Activated naive CD8-positive, alpha-beta T cell treated with anti-CD3 and anti-CD28 coated beads, Interleukin-2, amount 50 U/mL, for 24 hours (primary cell): ENCODE measurements around the gene LARP4.
"Not testable (repeated sequence)": the region's sequence is repeated elsewhere in the genome, so short reads cannot be mapped to it uniquely, and the experiment has no call there.

Experiments
- ATAC-seq: fragments of 150-1000 bp; cut with Tn5 transposase; one replicate; pipeline ENCODE4 v1.10.0; 2021
- DNase-seq: peaks from one replicate; pipeline ENCODE4 v3.0.0; 2021
- H3K27ac Mint-ChIP-seq: one replicate; pipeline ENCODE4 v1.8.0; 2021; ENCODE audit warnings: mild to moderate bottlenecking, mixed read lengths
- H3K27me3 Mint-ChIP-seq: one replicate; pipeline ENCODE4 v1.8.0; 2021; ENCODE audit warnings: mixed read lengths
- H3K36me3 Mint-ChIP-seq: one replicate; pipeline ENCODE4 v1.8.0; 2021; ENCODE audit warnings: low read depth, mixed read lengths
- H3K4me1 Mint-ChIP-seq: one replicate; pipeline ENCODE4 v1.8.0; 2021; ENCODE audit warnings: mixed read lengths
- H3K4me3 Mint-ChIP-seq: one replicate; pipeline ENCODE4 v1.8.0; 2021; ENCODE audit warnings: mild to moderate bottlenecking, moderate library complexity, mixed read lengths
- H3K9me3 Mint-ChIP-seq: one replicate; pipeline ENCODE4 v1.8.0; 2021; ENCODE audit warnings: mixed read lengths

LARP4 gene

GRCh38 chr12:50419112-50419909, 18.6 kb downstream of the LARP4 start:
- no peaks in the 10 kb centered on the region for H3K9me3 Mint-ChIP-seq
- peaks cover 33% of the 10 kb centered on the region for H3K36me3 Mint-ChIP-seq
- peaks cover 34% of the 10 kb centered on the region for H3K4me1 Mint-ChIP-seq
- no peak for DNase-seq
- no peak overlapping the region for H3K27ac Mint-ChIP-seq
- no peak overlapping the region for H3K4me3 Mint-ChIP-seq
- H3K27me3 Mint-ChIP-seq, result no peaks in the 10 kb centered on the region
- ATAC-seq, result no peak

GRCh38 chr12:50422855-50423254, 22.2 kb downstream of the LARP4 start:
- H3K36me3 Mint-ChIP-seq, result peaks cover 21% of the 10 kb centered on the region
- H3K4me1 Mint-ChIP-seq, result peaks cover 28% of the 10 kb centered on the region

GRCh38 chr12:50423342-50423741, 22.7 kb downstream of the LARP4 start:
- H3K9me3 Mint-ChIP-seq, ATAC-seq: not testable (repeated sequence)

More at GRCh38 chr12:50422855-50423254, 22.2 kb downstream of the LARP4 start:
- H3K27ac Mint-ChIP-seq, H3K27me3 Mint-ChIP-seq, DNase-seq, ATAC-seq, H3K4me3 Mint-ChIP-seq, H3K9me3 Mint-ChIP-seq: not testable (repeated sequence)

DNA sequence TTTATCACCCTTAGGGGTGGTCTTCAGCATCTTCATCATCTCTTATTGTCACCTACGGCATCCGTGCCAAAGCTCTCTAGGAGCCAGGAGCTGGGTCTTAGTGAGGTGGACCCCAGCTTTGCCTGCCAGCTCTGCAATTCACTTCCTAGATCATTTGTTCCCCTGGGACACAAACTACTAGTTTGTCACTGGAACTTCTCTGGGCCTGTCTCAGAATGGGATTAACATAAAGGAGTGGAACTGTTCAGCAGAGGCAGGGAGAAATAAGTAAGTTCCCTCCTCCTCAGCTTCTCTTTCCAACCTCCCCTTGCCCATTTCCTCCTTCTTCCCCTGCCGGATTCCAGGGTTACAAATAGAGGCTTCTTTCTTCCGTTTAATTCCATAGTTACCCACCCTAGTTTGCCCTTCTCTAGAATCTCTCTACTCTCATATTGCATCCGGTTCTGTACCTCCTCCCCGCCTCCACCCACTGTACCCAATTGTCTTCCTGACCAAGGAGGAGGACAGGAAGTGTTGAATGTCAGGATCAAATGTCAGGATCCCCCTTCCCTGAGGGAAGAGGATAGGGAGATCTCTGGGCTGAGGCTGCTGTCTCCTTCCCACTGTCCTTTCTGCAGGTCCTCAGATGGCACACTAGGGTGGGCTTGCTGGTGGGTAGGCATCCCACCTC, 25.0 kb downstream of the LARP4 start:
- ATAC-seq (no peak), DNase-seq (no peak)
- H3K27ac Mint-ChIP-seq, result no peak overlapping the region
- H3K27me3 Mint-ChIP-seq, result no peaks in the 10 kb centered on the region
- H3K36me3 Mint-ChIP-seq, result peaks cover 15% of the 10 kb centered on the region
- H3K4me3 Mint-ChIP-seq, result no peak overlapping the region
- H3K4me1 Mint-ChIP-seq, result peaks cover 3% of the 10 kb centered on the region
- H3K9me3 Mint-ChIP-seq, result no peaks in the 10 kb centered on the region

More at GRCh38 chr12:50423342-50423741, 22.7 kb downstream of the LARP4 start:
- H3K27ac Mint-ChIP-seq, H3K4me3 Mint-ChIP-seq, DNase-seq, H3K27me3 Mint-ChIP-seq: not testable (repeated sequence)
- peaks cover 25% of the 10 kb centered on the region for H3K4me1 Mint-ChIP-seq
- H3K36me3 Mint-ChIP-seq, result peaks cover 18% of the 10 kb centered on the region

- not testable (repeated sequence) for DNase-seq, H3K9me3 Mint-ChIP-seq, ATAC-seq, H3K4me1 Mint-ChIP-seq, H3K27ac Mint-ChIP-seq, H3K4me3 Mint-ChIP-seq, H3K27me3 Mint-ChIP-seq
- peaks cover 46% of the 10 kb centered on the region for H3K36me3 Mint-ChIP-seq
Measured at GRCh38 chr12:50431656-50432055, 31.0 kb downstream of the LARP4 start.

DNA sequence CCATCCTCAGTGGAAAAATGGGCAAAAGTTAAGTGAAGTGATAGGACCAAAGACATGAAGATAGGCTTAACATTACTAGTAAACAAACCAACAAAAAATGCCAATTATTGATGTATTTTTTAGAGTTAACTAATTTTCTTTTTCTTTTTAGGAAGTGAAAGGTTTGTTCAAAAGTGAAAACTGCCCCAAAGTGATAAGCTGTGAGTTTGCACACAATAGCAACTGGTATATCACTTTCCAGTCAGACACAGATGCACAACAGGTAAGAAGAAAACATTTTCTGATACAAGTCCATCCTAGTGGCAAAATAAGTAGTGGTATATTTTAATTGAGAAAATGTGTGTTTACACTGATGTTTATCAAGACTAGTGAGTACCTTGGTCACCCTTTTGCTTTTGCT, 39.6 kb downstream of the LARP4 start:
- ATAC-seq (no peak), DNase-seq (no peak)
- no peaks in the 10 kb centered on the region for H3K9me3 Mint-ChIP-seq
- peaks cover 70% of the 10 kb centered on the region for H3K36me3 Mint-ChIP-seq
- H3K4me3 Mint-ChIP-seq, result no peak overlapping the region
- H3K4me1 Mint-ChIP-seq, result peaks cover 9% of the 10 kb centered on the region
- H3K27ac Mint-ChIP-seq, result peak overlapping the region; percentile 46
- no peaks in the 10 kb centered on the region for H3K27me3 Mint-ChIP-seq

- H3K27ac Mint-ChIP-seq, result no peak overlapping the region
- ATAC-seq, result no peak
- DNase-seq, result no peak
- peaks cover 9% of the 10 kb centered on the region for H3K4me1 Mint-ChIP-seq
- H3K27me3 Mint-ChIP-seq, result no peaks in the 10 kb centered on the region
- H3K4me3 Mint-ChIP-seq, result no peak overlapping the region
- H3K9me3 Mint-ChIP-seq, result no peaks in the 10 kb centered on the region
- peaks cover 66% of the 10 kb centered on the region for H3K36me3 Mint-ChIP-seq
Measured at GRCh38 chr12:50441763-50442162, 41.1 kb downstream of the LARP4 start.

- Mint-ChIP-seq H3K36me3 (peaks cover 66% of the 10 kb centered on the region), H3K27ac (peak overlapping the region; percentile 58), H3K4me1 (peaks cover 9% of the 10 kb centered on the region), H3K27me3 (no peaks in the 10 kb centered on the region), H3K4me3 (no peak overlapping the region), H3K9me3 (no peaks in the 10 kb centered on the region)
- ATAC-seq (peak; percentile 68), DNase-seq (no peak)
Measured at GRCh38 chr12:50442178-50442908, 41.7 kb downstream of the LARP4 start.

- not testable (repeated sequence) for H3K27me3 Mint-ChIP-seq, H3K4me1 Mint-ChIP-seq, DNase-seq, H3K4me3 Mint-ChIP-seq, H3K27ac Mint-ChIP-seq, H3K9me3 Mint-ChIP-seq, ATAC-seq
- peaks cover 57% of the 10 kb centered on the region for H3K36me3 Mint-ChIP-seq
Measured at GRCh38 chr12:50449671-50450070, 49.0 kb downstream of the LARP4 start.

DNA sequence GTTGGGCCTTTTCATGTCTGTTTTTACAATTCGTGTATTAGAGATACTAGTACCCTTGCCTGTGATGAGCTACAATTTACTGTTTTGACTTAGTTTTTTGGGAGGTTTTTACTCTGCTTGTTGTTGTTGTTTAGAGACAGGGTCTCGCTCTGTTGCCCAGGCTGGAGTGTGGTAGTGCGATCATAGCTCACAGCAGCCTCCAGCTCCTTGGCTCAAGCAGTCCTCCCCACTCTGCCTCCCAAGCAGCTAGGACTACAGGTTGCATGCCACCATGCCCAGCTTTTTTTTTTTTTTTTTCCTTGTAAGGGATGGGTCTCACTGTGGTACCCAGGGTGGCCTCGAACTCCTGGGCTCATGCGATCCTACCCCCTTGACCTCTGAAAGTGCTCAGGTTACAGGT, 52.1 kb downstream of the LARP4 start:
- DNase-seq (no peak), ATAC-seq (no peak)
- no peak overlapping the region for H3K27ac Mint-ChIP-seq
- no peaks in the 10 kb centered on the region for H3K9me3 Mint-ChIP-seq
- peaks cover 56% of the 10 kb centered on the region for H3K36me3 Mint-ChIP-seq
- H3K4me1 Mint-ChIP-seq, result no peaks in the 10 kb centered on the region
- no peaks in the 10 kb centered on the region for H3K27me3 Mint-ChIP-seq
- H3K4me3 Mint-ChIP-seq, result no peak overlapping the region

- no peak overlapping the region for H3K4me3 Mint-ChIP-seq
- DNase-seq, result no peak
- H3K27ac Mint-ChIP-seq, result no peak overlapping the region
- H3K36me3 Mint-ChIP-seq, result peaks cover 52% of the 10 kb centered on the region
- H3K4me1 Mint-ChIP-seq, result no peaks in the 10 kb centered on the region
- H3K9me3 Mint-ChIP-seq, result no peaks in the 10 kb centered on the region
- no peak for ATAC-seq
- H3K27me3 Mint-ChIP-seq, result no peaks in the 10 kb centered on the region
Measured at GRCh38 chr12:50453872-50454271, 53.2 kb downstream of the LARP4 start.

DNA sequence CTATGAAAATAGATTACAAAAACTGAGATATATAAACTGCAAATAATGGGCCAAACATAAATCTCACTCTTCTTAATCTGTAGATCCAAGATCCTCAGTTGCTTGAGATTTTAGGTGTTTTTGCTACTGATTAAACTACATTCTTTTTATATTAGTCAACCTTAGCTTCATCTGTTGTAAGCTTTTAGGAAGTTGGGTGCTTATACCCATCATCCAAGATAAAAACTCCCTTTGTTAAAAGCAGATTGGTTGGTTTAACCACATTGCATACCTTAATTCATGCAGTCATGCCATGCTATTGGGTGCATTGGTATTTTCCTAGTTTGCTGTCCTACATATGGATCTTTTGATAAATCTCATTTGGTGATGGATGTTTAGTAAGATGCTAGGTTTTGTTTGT, 57.9 kb downstream of the LARP4 start:
- Mint-ChIP-seq H3K36me3 (peaks cover 47% of the 10 kb centered on the region), H3K4me3 (no peak overlapping the region), H3K27ac (no peak overlapping the region), H3K27me3 (no peaks in the 10 kb centered on the region), H3K4me1 (no peaks in the 10 kb centered on the region), H3K9me3 (no peaks in the 10 kb centered on the region)
- DNase-seq (no peak), ATAC-seq (no peak)

DNA sequence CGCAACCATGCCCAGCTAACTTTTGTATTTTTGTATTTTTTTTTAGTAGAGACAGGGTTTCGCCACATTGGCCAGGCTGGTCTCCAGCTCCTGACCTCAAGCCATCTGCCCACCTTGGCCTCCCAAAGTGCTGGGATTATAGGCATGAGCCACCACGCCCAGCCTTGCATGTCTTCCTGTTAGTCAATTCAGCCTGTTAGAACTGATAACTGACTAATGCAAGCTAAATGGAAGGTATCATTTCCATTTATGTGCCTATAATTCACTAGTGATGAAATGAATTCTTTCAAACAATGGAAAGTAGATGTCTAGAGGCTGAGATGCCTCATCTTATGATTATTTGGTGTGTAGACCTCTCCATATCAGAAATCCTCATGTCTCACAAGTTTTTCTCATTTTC, 66.8 kb downstream of the LARP4 start:
- no peak overlapping the region for H3K27ac Mint-ChIP-seq
- DNase-seq (no peak), ATAC-seq (no peak)
- no peak overlapping the region for H3K4me3 Mint-ChIP-seq
- H3K9me3 Mint-ChIP-seq, result no peaks in the 10 kb centered on the region
- H3K4me1 Mint-ChIP-seq, result no peaks in the 10 kb centered on the region
- H3K36me3 Mint-ChIP-seq, result peaks cover 51% of the 10 kb centered on the region
- H3K27me3 Mint-ChIP-seq, result no peaks in the 10 kb centered on the region

DNA sequence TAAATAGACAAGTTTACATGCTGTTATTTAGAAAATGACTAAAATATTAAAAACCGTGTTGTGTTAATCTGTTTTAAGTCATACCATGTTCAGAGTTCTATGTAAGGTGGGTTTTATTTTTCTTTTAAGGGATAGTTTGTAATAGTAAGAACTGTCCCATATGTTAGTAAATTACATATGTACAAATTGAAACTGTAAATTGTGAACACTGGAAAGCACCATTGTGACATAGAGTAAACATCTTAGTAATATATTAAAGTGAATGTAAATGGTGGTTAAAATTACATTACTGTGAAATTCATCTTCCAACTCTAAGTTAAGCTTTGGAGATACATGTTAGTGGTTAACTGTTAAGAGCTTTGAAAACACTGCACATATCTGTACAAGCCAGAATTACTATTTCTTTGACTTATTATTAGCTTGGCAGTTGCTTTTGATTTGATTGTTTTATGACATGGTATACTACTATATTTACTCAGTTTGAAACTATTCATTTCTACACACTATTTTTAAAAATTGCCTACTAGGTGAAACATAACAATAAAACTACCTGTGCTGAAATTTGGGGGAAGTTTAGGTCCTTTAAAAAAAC, 76.7 kb downstream of the LARP4 start:
- no peaks in the 10 kb centered on the region for H3K4me1 Mint-ChIP-seq
- no peak overlapping the region for H3K4me3 Mint-ChIP-seq
- ATAC-seq (no peak), DNase-seq (no peak)
- no peaks in the 10 kb centered on the region for H3K9me3 Mint-ChIP-seq
- H3K27me3 Mint-ChIP-seq, result no peaks in the 10 kb centered on the region
- H3K36me3 Mint-ChIP-seq, result peaks cover 45% of the 10 kb centered on the region
- H3K27ac Mint-ChIP-seq, result no peak overlapping the region
